Panc1 (cell line): ENCODE data around the gene FOXP4. TPM values are rescaled to one million over a fixed set of nuclear protein-coding genes. Genes with fewer than 3 reads are reported as not detected.

Experiments used
- ATAC-seq: fragments of 200-7000 bp; cut with Tn5 transposase; 2 replicates; pipeline ENCODE4 v1.9.1; 2020; ENCODE audit warnings: mild to moderate bottlenecking, moderate library complexity
- BruUV-seq: library from RNA; stranded (reverse); fragments of 400-500 nt; replicated peaks from 2 replicates; lab custom pipeline; 2021; lab: Mats Ljungman, UMichigan
- CTCF ChIA-PET: fragments of 300-600 bp; sonication (Branson Sonifier 250); formaldehyde crosslinking; loops from one replicate; lab custom pipeline; 2022; ENCODE audit warnings: antibody characterized with exemption; lab: Charles Lee
- POLR2A ChIA-PET: fragments of 300-600 bp; sonication (Branson Sonifier 250); formaldehyde crosslinking; loops from one replicate; lab custom pipeline; 2022; ENCODE audit warnings: antibody characterized with exemption; lab: Charles Lee
- DNase-seq: peaks from one replicate; pipeline ENCODE4 v3.0.0-alpha.2; 2010; ENCODE audit warnings: low read depth, low spot score
- H3K27ac ChIP-seq: 2 replicates; pipeline ENCODE4 v1.5.1; 2011; ENCODE audit warnings: mild to moderate bottlenecking, low read length, inconsistent platforms
- H3K27me3 ChIP-seq: fragments of 200-500 bp; sonication (Bioruptor generic); 2 replicates; pipeline ENCODE4 v1.6.0; 2014; ENCODE audit warnings: low read length, inconsistent platforms; ENCODE audit not compliant: control insufficient read depth, insufficient read depth
- H3K36me3 ChIP-seq: fragments of 200-500 bp; sonication (Bioruptor generic); 2 replicates; pipeline ENCODE4 v1.5.1; 2014; ENCODE audit warnings: inconsistent platforms, mild to moderate bottlenecking, low read length, moderate library complexity; ENCODE audit not compliant: control insufficient read depth, insufficient read depth
- H3K4me1 ChIP-seq: 2 replicates; pipeline ENCODE4 v1.5.1; 2011; ENCODE audit warnings: inconsistent platforms, mild to moderate bottlenecking, low read length, moderate library complexity; ENCODE audit not compliant: control insufficient read depth, insufficient read depth
- H3K4me3 ChIP-seq, 2 experiments: 2 replicates each; pipeline ENCODE4 v1.5.1; 2011 to 2012; ENCODE audit warnings: low read depth in 2 of 2, low read length in 2 of 2, mild to moderate bottlenecking in 2 of 2, inconsistent platforms in 1 of 2, moderate library complexity in 1 of 2
- H3K9me3 ChIP-seq: fragments of 200-500 bp; sonication (Bioruptor generic); 2 replicates; pipeline ENCODE4 v1.5.1; 2014; ENCODE audit warnings: low read depth, mild to moderate bottlenecking, inconsistent platforms, low read length, moderate library complexity; ENCODE audit not compliant: control insufficient read depth, insufficient read depth
- CTCF ChIP-seq: fragments of 450-650 bp; IDR thresholded peaks from 2 replicates; pipeline ENCODE4 v1.5.1; 2017; ENCODE audit warnings: mild to moderate bottlenecking
- POLR2AphosphoS5 ChIP-seq: IDR thresholded peaks from 2 replicates; pipeline ENCODE4 v1.6.1; 2012; ENCODE audit warnings: mild to moderate bottlenecking, low read depth, low read length, moderate library complexity
- SIN3A ChIP-seq: IDR thresholded peaks from 2 replicates; pipeline ENCODE4 v1.6.1; 2012; ENCODE audit warnings: low read depth, mild to moderate bottlenecking, low read length, moderate library complexity, borderline replicate concordance; ENCODE audit not compliant: insufficient read depth
- TCF7L2 ChIP-seq: IDR thresholded peaks from 2 replicates; pipeline ENCODE4 v1.6.1; 2011; ENCODE audit warnings: mild to moderate bottlenecking, low read depth, low read length, inconsistent platforms
- in situ Hi-C: cut with HindIII; loops from 2 replicates; pipeline ENCODE4 v1.10.0; 2016; ENCODE audit warnings: low sequenced_read_pairs, low pct_unique_long_range_greater_than_20kb
- intact Hi-C: fragments of 100-400 bp; cut with micrococcal nuclease; formaldehyde crosslinking; loops from one replicate; pipeline ENCODE4 v1.10.0; 2022; ENCODE audit not compliant: unreplicated experiment
- total RNA-seq: library from RNA; stranded (reverse); gene quantifications from one replicate; pipeline ENCODE4 v1.2.1, GENCODE V29; 2021; ENCODE audit not compliant: unreplicated experiment
- TF ChIP-seq, protein P1 (sequence below), 2 experiments: IDR thresholded peaks; 2 replicates each; pipeline ENCODE4 v1.6.1; 2011 to 2012; ENCODE audit warnings: low read depth in 2 of 2, control low read depth in 1 of 2, low read length in 1 of 2, mild to moderate bottlenecking in 1 of 2, moderate library complexity in 1 of 2; ENCODE audit not compliant: insufficient read depth in 1 of 2

FOXP4 gene
- total RNA-seq, 1 experiment from 2014 or later = 30.4 TPM

- Histone ChIP-seq H3K9me3 (no peaks in the 10 kb centered on the region), H3K27ac (no peak overlapping the region), H3K27me3 (no peaks in the 10 kb centered on the region), H3K36me3 (no peaks in the 10 kb centered on the region), H3K4me1 (no peaks in the 10 kb centered on the region), H3K4me3 (no peak overlapping the region)
- ChIA-PET CTCF (no interaction called here), POLR2A (no interaction called here)
- TF ChIP-seq, protein P1, sequence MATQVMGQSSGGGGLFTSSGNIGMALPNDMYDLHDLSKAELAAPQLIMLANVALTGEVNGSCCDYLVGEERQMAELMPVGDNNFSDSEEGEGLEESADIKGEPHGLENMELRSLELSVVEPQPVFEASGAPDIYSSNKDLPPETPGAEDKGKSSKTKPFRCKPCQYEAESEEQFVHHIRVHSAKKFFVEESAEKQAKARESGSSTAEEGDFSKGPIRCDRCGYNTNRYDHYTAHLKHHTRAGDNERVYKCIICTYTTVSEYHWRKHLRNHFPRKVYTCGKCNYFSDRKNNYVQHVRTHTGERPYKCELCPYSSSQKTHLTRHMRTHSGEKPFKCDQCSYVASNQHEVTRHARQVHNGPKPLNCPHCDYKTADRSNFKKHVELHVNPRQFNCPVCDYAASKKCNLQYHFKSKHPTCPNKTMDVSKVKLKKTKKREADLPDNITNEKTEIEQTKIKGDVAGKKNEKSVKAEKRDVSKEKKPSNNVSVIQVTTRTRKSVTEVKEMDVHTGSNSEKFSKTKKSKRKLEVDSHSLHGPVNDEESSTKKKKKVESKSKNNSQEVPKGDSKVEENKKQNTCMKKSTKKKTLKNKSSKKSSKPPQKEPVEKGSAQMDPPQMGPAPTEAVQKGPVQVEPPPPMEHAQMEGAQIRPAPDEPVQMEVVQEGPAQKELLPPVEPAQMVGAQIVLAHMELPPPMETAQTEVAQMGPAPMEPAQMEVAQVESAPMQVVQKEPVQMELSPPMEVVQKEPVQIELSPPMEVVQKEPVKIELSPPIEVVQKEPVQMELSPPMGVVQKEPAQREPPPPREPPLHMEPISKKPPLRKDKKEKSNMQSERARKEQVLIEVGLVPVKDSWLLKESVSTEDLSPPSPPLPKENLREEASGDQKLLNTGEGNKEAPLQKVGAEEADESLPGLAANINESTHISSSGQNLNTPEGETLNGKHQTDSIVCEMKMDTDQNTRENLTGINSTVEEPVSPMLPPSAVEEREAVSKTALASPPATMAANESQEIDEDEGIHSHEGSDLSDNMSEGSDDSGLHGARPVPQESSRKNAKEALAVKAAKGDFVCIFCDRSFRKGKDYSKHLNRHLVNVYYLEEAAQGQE (IDR thresholded peaks at IDR 0.05; ENCODE audit: insufficient read depth in 1 of 2, low read depth in 2 of 2, low read length in 1 of 2) = no peak
- TF ChIP-seq SIN3A = no peak
- TF ChIP-seq CTCF = no peak
- TF ChIP-seq TCF7L2 = no peak
- no peak for TF ChIP-seq POLR2AphosphoS5
- intact Hi-C loops = no loop called here
- ATAC-seq (no peak), DNase-seq (no peak)
- BruUV-seq = no TSS peak
- in situ Hi-C loops = no loop called here
These were observed 43.0 kb downstream of the FOXP4 start for GRCh38 chr6:41589223-41589622.

GRCh38 chr6:41589636-41590622, 43.7 kb downstream of the FOXP4 start:
- Histone ChIP-seq H3K27ac (no peak overlapping the region), H3K27me3 (no peaks in the 10 kb centered on the region), H3K36me3 (no peaks in the 10 kb centered on the region), H3K4me3 (no peak overlapping the region), H3K9me3 (no peaks in the 10 kb centered on the region), H3K4me1 (no peaks in the 10 kb centered on the region)
- intact Hi-C loops = no loop called here
- in situ Hi-C loops = no loop called here
- CTCF ChIA-PET = interaction anchor here (0.6 kb wide), 1 partner anchor 219 kb away, joined by 3 read pairs; no protein-coding TSS in a partner anchor
- no peak for DNase-seq
- no TSS peak for BruUV-seq
- TF ChIP-seq CTCF (no peak), POLR2AphosphoS5 (no peak), SIN3A (no peak), TCF7L2 (no peak)
- TF ChIP-seq, protein P1 (IDR thresholded peaks at IDR 0.05; ENCODE audit: insufficient read depth in 1 of 2, low read depth in 2 of 2, low read length in 1 of 2) = no peak
- no peak for ATAC-seq
- POLR2A ChIA-PET = no interaction called here
